ENCODE results near the gene ACADL. TPM values are rescaled to one million over a fixed set of nuclear protein-coding genes. Genes with fewer than 3 reads are reported as not detected.

Gene ACADL
- total and polyA plus RNA-seq, 2 of the 8 experiments (the other 6 are each of a cell fraction or from before 2014, with no cell fraction given): 0.11 to 0.34 TPM

DNA sequence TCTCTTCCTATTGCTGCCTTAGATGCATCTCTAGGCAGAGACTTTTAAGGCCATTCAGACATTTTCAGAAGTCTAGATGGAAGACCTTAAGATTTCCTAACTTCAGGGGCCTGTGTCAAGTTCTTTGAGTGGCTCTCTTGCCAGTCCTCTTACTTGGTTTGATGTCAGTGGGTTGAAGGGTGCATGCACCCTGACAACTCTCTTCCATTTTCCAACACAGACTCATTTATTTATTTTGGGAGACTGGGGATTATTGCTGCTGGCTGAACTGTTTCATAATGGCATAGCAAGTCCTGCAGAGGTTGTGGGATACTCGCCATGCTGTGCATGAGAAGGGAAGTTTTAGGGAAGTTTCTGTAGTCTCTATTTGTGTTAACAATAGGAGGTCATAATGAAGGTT lies 39.0 kb upstream of the ACADL start (continued):
- TF ChIP-seq CREB1 (IDR thresholded peaks at IDR 0.05): no peak
- TF ChIP-seq SP2 (IDR thresholded peaks at IDR 0.05; ENCODE audit: low read length): no peak

Measured in H1 (cell line).